Posterior cingulate gyrus (tissue), 11 donors: Measurements from ENCODE around the gene PAOX.
A peak's percentile ranks its signal among the peaks of the same experiment; 100 is the strongest.
"Not testable (repeated sequence)": the region's sequence is repeated elsewhere in the genome, so short reads cannot be mapped to it uniquely, and the experiment has no call there.

Experiments used
- DNase-seq, 10 donors: peaks; one replicate each; pipeline versions ENCODE4 v3.0.0 to v3.0.0-alpha.2; 2020 to 2021; ENCODE audit warnings: mixed read lengths in 3 of 10
- intact Hi-C: fragments of 100-400 bp; cut with DNase I; formaldehyde crosslinking; loops from one replicate; pipeline ENCODE4 v1.15.1; 2023

The PAOX gene

GRCh38 chr10:133422807-133423771, 44.0 kb downstream of the PAOX start:
- intact Hi-C loops: no loop called here
- DNase-seq: peak in 3 of 10 donors; percentile 77 to 89 (median 80)

DNA sequence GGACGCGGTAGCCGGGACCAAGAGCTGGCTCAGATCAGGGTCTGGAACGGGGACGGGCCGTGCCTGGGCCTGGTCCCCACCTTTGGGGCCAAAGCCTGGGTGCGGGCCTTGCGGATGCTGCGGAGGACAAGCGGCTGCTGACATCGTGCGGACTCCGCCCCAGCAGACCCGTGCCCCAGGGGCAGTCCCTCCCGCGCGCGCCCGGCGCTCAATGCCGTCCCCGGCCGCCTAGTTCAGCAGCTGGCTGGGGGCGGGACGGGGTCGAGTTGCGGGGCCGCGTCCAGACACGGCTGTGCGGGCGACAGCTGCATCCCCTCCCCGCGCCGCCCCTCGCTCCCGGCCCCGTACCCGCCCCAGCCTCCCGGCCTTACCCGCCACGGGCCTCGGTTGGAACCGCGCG, 45.0 kb downstream of the PAOX start:
- intact Hi-C loops: not testable (repeated sequence)
- peak in 1 of 10 donors; percentile 85 for DNase-seq

DNA sequence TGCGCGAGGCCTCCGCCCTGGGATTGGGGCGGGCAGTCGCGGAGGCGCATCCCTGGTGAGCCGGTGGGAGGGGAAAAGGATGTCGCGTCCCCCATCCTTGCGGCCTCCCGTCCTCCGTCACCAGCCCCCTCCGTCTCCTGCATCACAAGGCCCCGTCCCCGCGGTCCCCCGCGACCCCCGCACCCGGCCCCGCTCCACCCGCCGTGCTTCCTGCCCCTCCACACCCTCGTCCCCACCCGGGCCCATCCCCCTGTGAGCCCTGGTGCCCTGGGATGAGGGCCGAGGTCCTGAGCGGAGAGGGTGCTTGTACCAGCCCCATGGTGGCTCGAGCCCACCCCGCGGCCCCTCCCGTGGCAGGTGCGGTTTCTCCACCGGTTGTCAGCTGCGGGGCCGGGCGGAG, 45.5 kb downstream of the PAOX start, which contains the start of gene SPRN:
SPRN (minus strand) TSS at position 25 of the 400 bp plus-strand sequence. CDS start 944 bp downstream, outside the sequence.
- intact Hi-C loops: not testable (repeated sequence)
- DNase-seq: peak in 1 of 10 donors; percentile 74

GRCh38 chr10:133429571-133429970, 50.5 kb downstream of the PAOX start:
- intact Hi-C loops, DNase-seq: not testable (repeated sequence)

- intact Hi-C loops: not testable (repeated sequence)
These were observed 53.0 kb downstream of the PAOX start for GRCh38 chr10:133431888-133432613.

GRCh38 chr10:133432789-133433188, 53.7 kb downstream of the PAOX start:
- DNase-seq, intact Hi-C loops: not testable (repeated sequence)

More at GRCh38 chr10:133431888-133432613, 53.0 kb downstream of the PAOX start:
- not testable (repeated sequence) for DNase-seq

- intact Hi-C loops: no loop called here
- DNase-seq: peak in 2 of 10 donors; percentile 28 to 54
These were observed 59.7 kb downstream of the PAOX start for GRCh38 chr10:133438711-133439273.

DNA sequence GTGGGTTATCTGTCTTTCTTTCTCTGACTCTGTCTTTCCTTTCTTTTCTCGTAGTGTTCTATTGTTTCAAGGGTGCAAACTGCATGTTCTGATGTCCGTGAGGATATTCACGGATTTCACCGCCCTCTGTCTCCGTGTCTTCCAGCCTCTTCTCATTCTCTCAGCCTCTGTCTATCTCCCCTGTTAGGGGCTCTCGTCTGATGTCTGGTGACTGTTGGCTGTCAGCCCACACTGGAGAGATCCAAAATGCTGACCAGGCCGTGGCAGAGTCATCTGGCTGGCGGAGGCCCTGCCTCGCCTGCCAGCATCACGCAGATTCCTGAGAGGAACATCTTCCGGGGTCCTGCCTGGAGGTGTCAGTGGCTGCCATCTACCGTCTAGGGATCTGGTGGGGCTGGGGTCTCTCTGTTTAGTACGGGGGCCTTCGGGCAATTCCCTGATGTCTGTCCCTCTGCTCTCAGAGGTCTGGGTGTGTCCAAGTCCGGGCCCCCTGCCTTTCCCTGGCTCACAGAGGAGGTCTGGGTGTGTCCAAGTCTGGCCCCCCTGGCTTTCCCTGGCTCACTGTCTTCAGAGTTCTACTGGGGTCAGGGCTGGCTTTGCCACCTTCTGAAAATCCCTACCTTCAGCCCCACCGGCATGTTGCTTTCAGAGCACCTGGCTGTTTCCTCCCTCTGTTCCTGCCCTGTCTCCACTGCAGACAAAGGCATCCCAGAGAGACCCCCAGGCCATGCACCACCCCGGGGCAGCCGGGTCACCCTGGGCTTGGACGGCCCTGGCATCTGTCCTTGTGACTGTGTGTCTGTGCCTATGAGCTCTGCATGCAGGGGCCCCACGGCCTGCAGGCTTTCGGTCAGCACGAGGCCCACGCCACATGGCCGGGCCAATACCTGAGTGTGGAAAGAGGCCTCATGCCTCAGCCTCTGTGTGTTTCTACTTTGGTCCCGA, 60.7 kb downstream of the PAOX start:
- intact Hi-C loops: no loop called here
- DNase-seq: peak in 3 of 10 donors; percentile 64 to 76 (median 67)

- intact Hi-C loops: no loop called here
- DNase-seq: peak in 2 of 10 donors; percentile 40 to 70
These were observed 61.7 kb downstream of the PAOX start for GRCh38 chr10:133440633-133441285.
